ENCODE measurements around the gene CD40.

DNA sequence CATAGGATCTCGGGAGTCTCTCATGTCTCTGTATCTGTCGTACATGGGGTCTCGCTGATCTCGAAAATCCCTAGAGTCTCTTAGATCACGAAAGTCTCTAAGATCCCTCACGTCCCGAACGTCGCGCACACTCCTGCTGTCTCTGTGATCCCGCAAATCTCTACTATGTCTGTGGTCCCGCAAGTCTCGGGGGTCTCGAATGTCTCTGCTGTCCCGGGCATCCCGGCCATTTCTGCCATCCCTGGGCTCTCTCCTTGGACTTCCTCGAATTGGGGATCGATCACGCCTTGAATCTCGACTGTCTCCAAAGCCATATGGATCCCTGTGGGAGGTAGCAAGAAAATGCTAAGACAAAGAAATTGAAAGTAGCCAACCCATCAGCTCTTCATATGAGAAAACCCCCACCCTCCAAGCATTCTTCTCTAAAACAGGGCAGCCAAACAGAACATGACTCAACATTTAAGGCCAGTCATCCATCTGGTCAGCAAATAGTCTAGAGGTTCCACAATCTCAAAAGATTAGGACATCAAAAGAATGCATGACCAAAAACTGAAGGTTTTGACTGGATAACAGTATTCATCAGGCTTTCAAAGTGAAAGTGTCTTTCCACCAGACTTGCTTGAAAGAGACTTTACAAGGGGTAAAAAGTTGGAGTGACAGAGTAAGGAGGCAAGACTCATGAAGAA, 47.8 kb upstream of the CD40 start:
- TF ChIP-seq, protein P1, sequence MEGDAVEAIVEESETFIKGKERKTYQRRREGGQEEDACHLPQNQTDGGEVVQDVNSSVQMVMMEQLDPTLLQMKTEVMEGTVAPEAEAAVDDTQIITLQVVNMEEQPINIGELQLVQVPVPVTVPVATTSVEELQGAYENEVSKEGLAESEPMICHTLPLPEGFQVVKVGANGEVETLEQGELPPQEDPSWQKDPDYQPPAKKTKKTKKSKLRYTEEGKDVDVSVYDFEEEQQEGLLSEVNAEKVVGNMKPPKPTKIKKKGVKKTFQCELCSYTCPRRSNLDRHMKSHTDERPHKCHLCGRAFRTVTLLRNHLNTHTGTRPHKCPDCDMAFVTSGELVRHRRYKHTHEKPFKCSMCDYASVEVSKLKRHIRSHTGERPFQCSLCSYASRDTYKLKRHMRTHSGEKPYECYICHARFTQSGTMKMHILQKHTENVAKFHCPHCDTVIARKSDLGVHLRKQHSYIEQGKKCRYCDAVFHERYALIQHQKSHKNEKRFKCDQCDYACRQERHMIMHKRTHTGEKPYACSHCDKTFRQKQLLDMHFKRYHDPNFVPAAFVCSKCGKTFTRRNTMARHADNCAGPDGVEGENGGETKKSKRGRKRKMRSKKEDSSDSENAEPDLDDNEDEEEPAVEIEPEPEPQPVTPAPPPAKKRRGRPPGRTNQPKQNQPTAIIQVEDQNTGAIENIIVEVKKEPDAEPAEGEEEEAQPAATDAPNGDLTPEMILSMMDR (conservative IDR thresholded peaks at IDR 0.05; ENCODE audit: low read depth, low read length) = no peak
- no peak for TF ChIP-seq RCOR1 (IDR thresholded peaks at IDR 0.05; ENCODE audit: insufficient replicate concordance, low read length)
- no peak for TF ChIP-seq POLR2A (IDR thresholded peaks at IDR 0.05; ENCODE audit: low read depth, low read length)
- peak; percentile 31; the same call in 1 of the 2 replicates for TF ChIP-seq BHLHE40 (IDR thresholded peaks at IDR 0.05; ENCODE audit: low read depth, low read length)
- peak; percentile 69; the same call in 1 of the 2 replicates for TF ChIP-seq CEBPB (IDR thresholded peaks at IDR 0.05; ENCODE audit: low read depth, low read length)
- TF ChIP-seq FOS (IDR thresholded peaks at IDR 0.05; ENCODE audit: low read depth, low read length) = peak; percentile 59
- TF ChIP-seq MXI1 (IDR thresholded peaks at IDR 0.05; ENCODE audit: borderline replicate concordance, low read depth, low read length) = no peak
- TF ChIP-seq, protein P2, sequence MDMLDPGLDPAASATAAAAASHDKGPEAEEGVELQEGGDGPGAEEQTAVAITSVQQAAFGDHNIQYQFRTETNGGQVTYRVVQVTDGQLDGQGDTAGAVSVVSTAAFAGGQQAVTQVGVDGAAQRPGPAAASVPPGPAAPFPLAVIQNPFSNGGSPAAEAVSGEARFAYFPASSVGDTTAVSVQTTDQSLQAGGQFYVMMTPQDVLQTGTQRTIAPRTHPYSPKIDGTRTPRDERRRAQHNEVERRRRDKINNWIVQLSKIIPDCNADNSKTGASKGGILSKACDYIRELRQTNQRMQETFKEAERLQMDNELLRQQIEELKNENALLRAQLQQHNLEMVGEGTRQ (IDR thresholded peaks at IDR 0.05; ENCODE audit: low read depth, low read length) = no peak

All from IMR-90 (cell line).